WTC11 (cell line): ENCODE data around the gene TDRKH.

Source experiments
- CREB1 ChIP-seq: sonication (generic); formaldehyde crosslinking; IDR thresholded peaks from 2 replicates; pipeline ENCODE4 v1.8.0; 2023; ENCODE audit warnings: mild to moderate bottlenecking, missing genetic modification reagents
- TF ChIP-seq, protein P1 (sequence below): sonication (generic); formaldehyde crosslinking; IDR thresholded peaks from 2 replicates; pipeline ENCODE4 v1.8.1; 2023; ENCODE audit warnings: mild to moderate bottlenecking, missing genetic modification reagents

DNA sequence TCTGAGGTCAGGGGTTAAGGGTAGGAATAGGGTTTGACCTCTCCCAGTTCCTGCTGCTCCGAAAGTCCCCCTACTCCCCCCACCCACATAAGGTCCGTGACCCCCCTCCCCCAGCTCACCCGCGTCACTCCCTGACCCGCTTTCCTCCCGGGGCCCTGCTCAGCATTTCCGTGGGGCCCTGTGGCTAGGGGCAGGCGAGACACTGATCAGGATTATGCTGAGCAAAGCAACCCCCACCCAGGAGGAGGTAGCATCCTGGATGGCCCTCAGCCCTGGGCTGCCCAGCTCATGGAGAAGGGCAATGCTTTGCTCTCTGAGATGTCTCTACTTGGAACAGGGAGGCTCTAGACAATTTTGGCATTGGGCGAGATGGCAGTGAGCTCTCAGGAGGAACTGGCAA, 37.6 kb upstream of the TDRKH start:
- TF ChIP-seq CREB1 (CRISPR knock-in tag): no peak
- TF ChIP-seq, protein P1, sequence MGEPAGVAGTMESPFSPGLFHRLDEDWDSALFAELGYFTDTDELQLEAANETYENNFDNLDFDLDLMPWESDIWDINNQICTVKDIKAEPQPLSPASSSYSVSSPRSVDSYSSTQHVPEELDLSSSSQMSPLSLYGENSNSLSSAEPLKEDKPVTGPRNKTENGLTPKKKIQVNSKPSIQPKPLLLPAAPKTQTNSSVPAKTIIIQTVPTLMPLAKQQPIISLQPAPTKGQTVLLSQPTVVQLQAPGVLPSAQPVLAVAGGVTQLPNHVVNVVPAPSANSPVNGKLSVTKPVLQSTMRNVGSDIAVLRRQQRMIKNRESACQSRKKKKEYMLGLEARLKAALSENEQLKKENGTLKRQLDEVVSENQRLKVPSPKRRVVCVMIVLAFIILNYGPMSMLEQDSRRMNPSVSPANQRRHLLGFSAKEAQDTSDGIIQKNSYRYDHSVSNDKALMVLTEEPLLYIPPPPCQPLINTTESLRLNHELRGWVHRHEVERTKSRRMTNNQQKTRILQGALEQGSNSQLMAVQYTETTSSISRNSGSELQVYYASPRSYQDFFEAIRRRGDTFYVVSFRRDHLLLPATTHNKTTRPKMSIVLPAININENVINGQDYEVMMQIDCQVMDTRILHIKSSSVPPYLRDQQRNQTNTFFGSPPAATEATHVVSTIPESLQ: no peak
